Thyroid gland (tissue), 4 donors: Measurements from ENCODE around the gene FTSJ1. TPM values are rescaled to one million over a fixed set of nuclear protein-coding genes. Genes with fewer than 3 reads are reported as not detected.

Source experiments
- DNase-seq, 2 donors: peaks; one replicate each; pipeline ENCODE4 v3.0.0-alpha.2; 2019
- H3K27ac ChIP-seq, 3 donors: fragments of 200-600 bp; sonication (generic); 1 replicate in 2 of 3; 2 replicates in 1 of 3; pipeline ENCODE4 v1.5.1; 2016 to 2019; ENCODE audit warnings: mild to moderate bottlenecking in 1 of 3, moderate library complexity in 1 of 3
- H3K27me3 ChIP-seq: fragments of 200-600 bp; sonication (generic); one replicate; pipeline ENCODE4 v1.5.1; 2019
- H3K36me3 ChIP-seq, 2 donors: fragments of 200-600 bp; sonication (generic); one replicate each; pipeline ENCODE4 v1.5.1; 2016 to 2019
- H3K4me1 ChIP-seq, 2 donors: fragments of 200-600 bp; sonication (generic); one replicate each; pipeline ENCODE4 v1.5.1; 2017 to 2019
- H3K4me3 ChIP-seq, 3 donors: fragments of 200-600 bp; sonication (generic); replicated peaks in 1 of 3; 1 replicate in 2 of 3; 2 replicates in 1 of 3; pipeline ENCODE4 v1.5.1; 2016; ENCODE audit warnings: mild to moderate bottlenecking in 1 of 3
- H3K9me3 ChIP-seq: fragments of 200-600 bp; sonication (generic); one replicate; pipeline ENCODE4 v1.5.1; 2017
- CTCF ChIP-seq, 6 experiments: fragments of 200-600 bp in 3 of 6; fragments of 450-650 bp in 3 of 6; sonication (generic) in 3 of 6; IDR thresholded peaks; one replicate each; pipeline ENCODE4 v1.5.1; 2016 to 2019; ENCODE audit warnings: antibody characterized with exemption in 6 of 6, mild to moderate bottlenecking in 2 of 6, inconsistent platforms in 1 of 6, moderate library complexity in 1 of 6
- POLR2A ChIP-seq, 2 donors: fragments of 450-650 bp; IDR thresholded peaks; one replicate each; pipeline ENCODE4 v1.6.1; 2017; ENCODE audit warnings: antibody characterized with exemption in 2 of 2, mild to moderate bottlenecking in 2 of 2, moderate library complexity in 1 of 2
- WGBS, 2 donors: methylation state at CpG; one replicate each; pipeline ENCODE4 v1.1.5; 2017; 5-methylcytosine and 5-hydroxymethylcytosine counted together
- intact Hi-C: fragments of 100-400 bp; cut with DNase I; formaldehyde crosslinking; loops from one replicate; pipeline ENCODE4 v1.15.1; 2023
- total RNA-seq, 4 donors: library from RNA; depleted of rRNA; stranded (reverse); fragments of >200 nt; gene quantifications; one replicate each; pipeline ENCODE4 v1.2.3, GENCODE V29; 2016

Gene FTSJ1
- total RNA-seq, 4 donors from 2014 or later = 45.9 to 64.9 (median 62.5) TPM

GRCh38 chrX:48512371-48512935 is 36.5 kb downstream of the FTSJ1 start:
- Histone ChIP-seq H3K4me1 (no peaks in the 10 kb centered on the region), H3K9me3 (no peaks in the 10 kb centered on the region), H3K36me3 (no peaks in the 10 kb centered on the region), H3K27ac (no peak overlapping the region), H3K27me3 (no peaks in the 10 kb centered on the region), H3K4me3 (no peak overlapping the region)
- DNase-seq = no peak
- no peak for TF ChIP-seq POLR2A (IDR thresholded peaks at IDR 0.05)
- no peak for TF ChIP-seq CTCF (IDR thresholded peaks at IDR 0.05)
- 94 to 97% methylated on average over 5 to 11 of the region's 20 CpGs for WGBS, 2 donors
- intact Hi-C loops = no loop called here

GRCh38 chrX:48513670-48514069 is 37.7 kb downstream of the FTSJ1 start:
- 100% methylated on average over 4 of the region's 4 CpGs; no CpG with 5 or more reads in 1 of the 2 donors for WGBS, 2 donors
- H3K27me3 ChIP-seq = no peaks in the 10 kb centered on the region
- no peak overlapping the region for H3K27ac ChIP-seq
- H3K4me1 ChIP-seq = no peaks in the 10 kb centered on the region
- no peak overlapping the region for H3K4me3 ChIP-seq
- intact Hi-C loops = no loop called here
- TF ChIP-seq POLR2A (IDR thresholded peaks at IDR 0.05) (no peak), CTCF (IDR thresholded peaks at IDR 0.05) (no peak)
- no peaks in the 10 kb centered on the region for H3K9me3 ChIP-seq
- DNase-seq = no peak
- H3K36me3 ChIP-seq = no peaks in the 10 kb centered on the region

- Histone ChIP-seq H3K36me3 (no peaks in the 10 kb centered on the region), H3K27ac (no peak overlapping the region), H3K4me3 (no peak overlapping the region), H3K4me1 (no peaks in the 10 kb centered on the region), H3K9me3 (no peaks in the 10 kb centered on the region), H3K27me3 (no peaks in the 10 kb centered on the region)
- TF ChIP-seq POLR2A (IDR thresholded peaks at IDR 0.05) = no peak
- TF ChIP-seq CTCF (IDR thresholded peaks at IDR 0.05) = no peak
- 90 to 98% methylated on average over 7 to 14 of the region's 16 CpGs for WGBS, 2 donors
- intact Hi-C loops = no loop called here
- DNase-seq = no peak
These were observed 38.3 kb downstream of the FTSJ1 start for GRCh38 chrX:48514126-48514806.

GRCh38 chrX:48514868-48515460 is 39.0 kb downstream of the FTSJ1 start:
- no peaks in the 10 kb centered on the region for H3K27me3 ChIP-seq
- H3K9me3 ChIP-seq = no peaks in the 10 kb centered on the region
- 96 to 98% methylated on average over 9 of the region's 9 CpGs for WGBS, 2 donors
- no peaks in the 10 kb centered on the region for H3K4me1 ChIP-seq
- intact Hi-C loops = no loop called here
- H3K36me3 ChIP-seq = no peaks in the 10 kb centered on the region
- H3K4me3 ChIP-seq = no peak overlapping the region
- H3K27ac ChIP-seq = no peak overlapping the region
- DNase-seq = no peak
- TF ChIP-seq POLR2A (IDR thresholded peaks at IDR 0.05) (no peak), CTCF (IDR thresholded peaks at IDR 0.05) (no peak)

GRCh38 chrX:48515842-48516241 is 39.8 kb downstream of the FTSJ1 start:
- 100% methylated on average over 3 to 4 of the region's 10 CpGs for WGBS, 2 donors

More at GRCh38 chrX:48515842-48516241, 39.8 kb downstream of the FTSJ1 start:
- Histone ChIP-seq H3K36me3 (no peaks in the 10 kb centered on the region), H3K4me1 (no peaks in the 10 kb centered on the region), H3K27me3 (no peaks in the 10 kb centered on the region), H3K4me3 (no peak overlapping the region), H3K9me3 (no peaks in the 10 kb centered on the region), H3K27ac (no peak overlapping the region)
- no peak for DNase-seq
- TF ChIP-seq POLR2A (IDR thresholded peaks at IDR 0.05) (no peak), CTCF (IDR thresholded peaks at IDR 0.05) (no peak)
- intact Hi-C loops = no loop called here
